Raji (cell line): Measurements from ENCODE around the gene UGGT2.

ENCODE experiments used
- POLR2A ChIP-seq: IDR thresholded peaks from 2 replicates; pipeline ENCODE4 v1.6.1; 2011; ENCODE audit warnings: low read depth, low read length, control low read depth; ENCODE audit not compliant: insufficient read depth

Gene UGGT2, protein sequence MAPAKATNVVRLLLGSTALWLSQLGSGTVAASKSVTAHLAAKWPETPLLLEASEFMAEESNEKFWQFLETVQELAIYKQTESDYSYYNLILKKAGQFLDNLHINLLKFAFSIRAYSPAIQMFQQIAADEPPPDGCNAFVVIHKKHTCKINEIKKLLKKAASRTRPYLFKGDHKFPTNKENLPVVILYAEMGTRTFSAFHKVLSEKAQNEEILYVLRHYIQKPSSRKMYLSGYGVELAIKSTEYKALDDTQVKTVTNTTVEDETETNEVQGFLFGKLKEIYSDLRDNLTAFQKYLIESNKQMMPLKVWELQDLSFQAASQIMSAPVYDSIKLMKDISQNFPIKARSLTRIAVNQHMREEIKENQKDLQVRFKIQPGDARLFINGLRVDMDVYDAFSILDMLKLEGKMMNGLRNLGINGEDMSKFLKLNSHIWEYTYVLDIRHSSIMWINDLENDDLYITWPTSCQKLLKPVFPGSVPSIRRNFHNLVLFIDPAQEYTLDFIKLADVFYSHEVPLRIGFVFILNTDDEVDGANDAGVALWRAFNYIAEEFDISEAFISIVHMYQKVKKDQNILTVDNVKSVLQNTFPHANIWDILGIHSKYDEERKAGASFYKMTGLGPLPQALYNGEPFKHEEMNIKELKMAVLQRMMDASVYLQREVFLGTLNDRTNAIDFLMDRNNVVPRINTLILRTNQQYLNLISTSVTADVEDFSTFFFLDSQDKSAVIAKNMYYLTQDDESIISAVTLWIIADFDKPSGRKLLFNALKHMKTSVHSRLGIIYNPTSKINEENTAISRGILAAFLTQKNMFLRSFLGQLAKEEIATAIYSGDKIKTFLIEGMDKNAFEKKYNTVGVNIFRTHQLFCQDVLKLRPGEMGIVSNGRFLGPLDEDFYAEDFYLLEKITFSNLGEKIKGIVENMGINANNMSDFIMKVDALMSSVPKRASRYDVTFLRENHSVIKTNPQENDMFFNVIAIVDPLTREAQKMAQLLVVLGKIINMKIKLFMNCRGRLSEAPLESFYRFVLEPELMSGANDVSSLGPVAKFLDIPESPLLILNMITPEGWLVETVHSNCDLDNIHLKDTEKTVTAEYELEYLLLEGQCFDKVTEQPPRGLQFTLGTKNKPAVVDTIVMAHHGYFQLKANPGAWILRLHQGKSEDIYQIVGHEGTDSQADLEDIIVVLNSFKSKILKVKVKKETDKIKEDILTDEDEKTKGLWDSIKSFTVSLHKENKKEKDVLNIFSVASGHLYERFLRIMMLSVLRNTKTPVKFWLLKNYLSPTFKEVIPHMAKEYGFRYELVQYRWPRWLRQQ (N-terminal part only)

DNA sequence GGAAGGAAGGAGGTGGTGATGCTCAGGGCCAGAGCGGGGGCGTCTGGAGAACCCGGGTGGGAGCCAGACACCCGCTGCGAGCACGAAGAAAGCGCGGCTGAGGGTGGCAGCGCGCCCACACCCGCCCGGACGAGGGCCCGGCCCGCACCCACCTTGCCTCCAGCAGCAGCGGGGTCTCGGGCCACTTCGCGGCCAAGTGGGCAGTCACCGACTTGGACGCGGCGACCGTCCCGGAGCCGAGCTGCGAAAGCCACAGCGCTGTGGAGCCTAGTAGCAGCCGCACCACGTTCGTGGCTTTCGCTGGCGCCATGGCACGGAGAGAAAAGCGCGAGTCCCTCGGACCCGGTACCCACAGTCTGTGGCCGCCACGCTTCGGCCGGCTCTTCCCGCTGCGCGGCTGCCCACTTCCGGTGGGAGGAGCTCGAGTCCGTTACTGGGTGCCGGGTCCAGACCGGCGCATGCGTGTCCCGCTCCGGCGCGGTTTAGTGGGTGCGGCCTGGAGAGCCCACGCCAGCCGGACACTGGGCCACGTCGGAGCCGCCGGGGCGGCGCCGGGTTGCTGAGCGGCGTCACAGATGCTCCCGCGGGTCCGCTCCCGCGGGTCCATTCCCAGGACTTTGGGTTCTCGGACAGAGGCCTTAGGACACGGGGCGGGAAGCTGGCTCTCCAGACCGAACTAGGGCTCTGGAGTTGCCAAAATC lies at the start of gene UGGT2:
UGGT2 (minus strand) TSS at position 399 of the 701 bp plus-strand sequence; CDS start at position 310, 89 bp downstream.
- TF ChIP-seq POLR2A = no peak

DNA sequence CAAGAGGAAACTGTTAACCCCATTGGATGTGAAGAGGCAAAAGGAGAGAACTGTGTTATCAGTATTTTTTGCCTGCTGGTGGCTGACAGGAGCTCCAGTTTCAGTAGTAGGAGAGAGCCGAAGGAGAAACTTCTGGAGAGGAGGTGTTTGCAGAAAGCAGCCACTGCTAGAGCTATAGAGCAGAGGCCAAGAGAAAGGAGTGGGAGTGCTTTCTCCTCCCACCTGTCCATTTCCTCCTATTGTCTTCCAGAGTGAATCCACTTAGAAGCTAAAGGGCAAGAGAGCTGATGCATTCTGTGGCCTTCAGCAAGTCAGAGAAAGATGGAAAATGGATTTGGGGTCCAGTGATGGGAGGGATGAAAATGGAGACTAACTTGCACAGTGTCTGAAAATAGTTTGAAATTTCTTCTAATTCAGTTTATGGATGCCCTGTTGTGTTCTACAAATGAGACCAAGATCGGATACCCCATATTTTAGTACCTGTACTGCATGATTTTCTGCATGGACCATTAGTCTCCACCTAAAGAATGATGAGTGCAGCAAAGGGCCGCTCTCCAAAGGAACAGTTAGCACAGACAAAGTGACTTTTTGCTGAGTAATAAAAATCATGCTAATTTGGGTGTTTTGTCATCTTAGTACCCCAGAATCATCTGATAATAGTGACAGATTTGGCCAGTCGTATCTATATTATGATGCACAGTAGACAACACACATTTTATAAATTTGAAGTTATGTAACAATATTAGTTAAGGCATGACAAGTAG lies 47.4 kb upstream of the UGGT2 start:
- TF ChIP-seq POLR2A = no peak

DNA sequence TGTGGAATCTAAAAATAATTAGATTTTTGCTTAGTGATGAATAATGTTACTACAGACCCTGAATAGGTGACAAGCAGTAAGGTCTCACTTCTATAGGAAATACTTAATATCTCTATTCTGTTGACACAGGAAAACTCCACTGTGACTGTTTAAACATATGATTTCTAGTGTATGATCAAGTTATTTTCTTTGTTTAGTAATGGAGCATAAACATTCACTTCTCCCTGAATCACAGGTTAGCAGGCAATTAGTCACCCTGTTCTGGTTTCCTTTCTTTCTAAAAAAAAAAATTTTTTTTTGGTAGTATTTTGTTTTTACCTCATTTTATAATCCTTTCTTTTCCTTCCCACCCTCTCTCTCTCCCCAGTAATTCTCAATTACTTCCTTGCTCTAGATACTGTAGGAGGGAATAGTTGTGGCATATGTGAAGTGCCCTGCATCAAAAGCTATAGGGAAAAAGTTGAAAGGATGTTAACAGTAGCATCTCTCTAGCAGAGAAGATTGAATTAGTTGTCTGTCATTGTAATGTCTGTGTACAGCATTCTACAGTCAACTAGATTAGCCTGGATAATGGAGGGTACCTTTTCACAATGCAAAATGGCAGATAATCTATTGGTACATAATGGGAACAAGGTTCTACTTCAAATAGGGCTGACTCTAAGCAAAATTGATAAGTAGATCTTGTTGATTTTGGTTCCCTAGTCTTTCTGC lies 40.2 kb upstream of the UGGT2 start:
- no peak for TF ChIP-seq POLR2A

DNA sequence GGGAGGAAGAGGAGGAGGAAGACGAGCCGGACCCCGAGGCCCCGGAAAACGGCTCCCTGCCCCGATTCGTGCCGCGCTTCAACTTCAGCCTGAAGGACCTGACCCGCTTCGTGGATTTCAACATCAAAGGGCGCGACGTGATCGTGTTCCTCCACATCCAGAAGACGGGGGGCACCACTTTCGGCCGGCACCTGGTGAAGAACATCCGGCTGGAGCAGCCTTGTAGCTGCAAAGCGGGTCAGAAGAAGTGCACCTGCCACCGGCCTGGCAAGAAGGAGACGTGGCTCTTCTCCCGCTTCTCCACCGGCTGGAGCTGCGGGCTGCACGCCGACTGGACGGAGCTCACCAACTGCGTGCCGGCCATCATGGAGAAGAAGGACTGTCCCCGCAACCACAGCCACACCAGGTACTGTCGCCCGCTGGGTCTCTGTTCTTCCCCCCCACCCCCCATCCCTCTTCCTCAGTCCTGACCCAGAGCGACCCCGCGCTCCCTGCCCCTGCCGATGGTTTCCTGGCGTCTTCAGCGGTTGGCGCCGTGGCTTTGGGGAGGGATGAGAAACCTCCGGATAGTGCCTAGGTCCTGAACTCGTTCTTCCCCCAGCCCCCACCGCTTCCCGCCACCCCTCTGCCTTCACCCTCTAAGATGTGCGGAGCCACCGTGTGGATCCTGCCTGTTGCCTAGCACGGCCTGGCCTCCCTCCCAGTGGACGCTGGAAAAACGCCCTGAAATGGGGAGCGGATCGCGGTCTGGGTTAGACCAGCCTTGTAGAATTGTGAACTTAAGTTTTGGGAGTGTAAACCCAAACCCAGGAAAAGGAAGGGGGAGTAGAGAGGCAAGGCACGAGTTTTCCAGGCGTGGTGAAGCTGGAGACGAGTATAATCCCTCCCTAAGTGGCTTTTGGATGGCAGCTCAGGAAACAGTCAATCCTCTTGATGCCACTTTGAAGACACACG lies 38.2 kb upstream of the UGGT2 start:
- no peak for TF ChIP-seq POLR2A

DNA sequence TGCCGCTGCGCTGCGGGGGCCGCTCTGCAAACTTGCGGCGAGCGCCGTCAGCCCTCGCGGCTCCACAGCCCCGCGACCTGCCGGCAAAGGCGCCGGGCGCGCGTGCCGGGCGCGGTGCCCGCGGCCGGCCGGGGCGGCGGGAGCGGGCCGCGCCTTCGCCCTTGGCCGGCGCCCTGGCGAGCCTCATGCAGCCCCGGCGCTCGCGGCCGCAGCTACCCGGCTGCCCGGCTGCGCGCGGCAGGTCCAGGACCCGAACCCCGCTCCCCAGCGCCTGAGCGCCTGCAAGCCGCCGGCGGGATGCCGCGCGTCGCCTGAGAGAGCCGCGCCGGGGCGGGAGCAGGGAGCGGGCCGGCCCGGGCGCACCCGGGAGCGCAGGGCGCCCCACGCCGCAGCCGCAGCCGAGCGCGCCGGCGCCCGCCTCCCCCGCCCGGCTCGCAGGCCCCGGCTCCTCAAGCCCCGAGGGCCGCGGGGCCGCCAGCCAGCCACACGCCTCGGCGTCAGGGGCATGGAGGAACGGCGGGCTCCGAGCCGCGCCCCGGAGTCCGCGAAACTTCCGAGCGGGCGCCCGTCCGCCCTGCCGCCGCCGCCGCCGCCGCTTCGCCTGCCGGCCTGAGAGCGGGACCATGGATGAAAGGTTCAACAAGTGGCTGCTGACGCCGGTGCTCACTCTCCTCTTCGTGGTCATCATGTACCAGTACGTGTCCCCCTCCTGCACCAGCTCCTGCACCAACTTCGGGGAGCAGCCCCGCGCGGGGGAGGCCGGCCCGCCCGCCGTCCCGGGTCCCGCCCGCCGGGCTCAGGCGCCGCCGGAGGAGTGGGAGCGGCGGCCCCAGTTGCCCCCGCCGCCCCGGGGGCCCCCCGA lies 37.3 kb upstream of the UGGT2 start:
- TF ChIP-seq POLR2A = no peak

DNA sequence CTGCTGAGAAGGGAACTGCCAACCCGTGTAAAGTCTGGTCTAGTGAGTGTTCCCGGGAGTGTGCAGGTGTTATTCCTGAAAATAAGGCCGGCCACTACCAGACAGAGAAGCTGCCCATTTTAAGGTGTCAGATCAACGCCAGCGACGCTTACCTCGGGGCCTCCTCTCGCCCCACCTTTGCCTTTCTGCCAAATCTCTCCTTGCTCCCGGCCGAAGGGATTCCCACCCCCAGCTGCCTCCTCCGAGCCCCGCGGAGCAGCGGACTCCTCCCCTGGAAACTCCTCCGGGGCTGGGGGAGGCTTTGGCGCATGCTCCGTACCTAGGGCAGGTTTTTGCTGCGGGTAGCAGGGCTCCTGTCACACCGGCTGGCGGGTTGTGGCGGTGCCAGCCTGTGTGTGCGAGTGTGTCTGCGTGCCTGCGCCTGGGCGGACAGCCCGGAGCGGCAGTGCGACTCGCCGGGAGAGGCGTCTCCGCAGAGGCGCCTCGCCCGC lies 36.6 kb upstream of the UGGT2 start, which contains the start of gene HS6ST3:
HS6ST3 (plus strand) TSS at position 359 of the 491 bp plus-strand sequence.
- TF ChIP-seq POLR2A = no peak

DNA sequence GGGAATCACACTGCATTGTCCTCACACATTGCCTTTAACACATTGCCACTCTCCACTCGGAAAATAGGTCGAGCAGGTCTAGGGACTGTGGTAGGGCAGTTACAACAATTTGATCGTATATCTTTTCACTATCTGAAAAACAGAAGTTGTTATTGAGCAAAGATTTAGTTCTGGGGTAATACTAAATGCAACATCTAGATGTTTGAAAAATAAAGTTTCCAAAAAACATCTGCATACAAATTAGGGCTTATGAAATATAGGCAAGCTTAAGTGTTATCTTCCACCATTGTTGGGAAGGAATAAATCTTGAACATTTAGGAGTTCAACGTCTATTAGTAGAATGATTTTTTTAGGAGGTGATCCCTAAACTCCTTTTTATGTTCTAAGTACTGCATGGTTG lies 35.9 kb upstream of the UGGT2 start:
- no peak for TF ChIP-seq POLR2A

DNA sequence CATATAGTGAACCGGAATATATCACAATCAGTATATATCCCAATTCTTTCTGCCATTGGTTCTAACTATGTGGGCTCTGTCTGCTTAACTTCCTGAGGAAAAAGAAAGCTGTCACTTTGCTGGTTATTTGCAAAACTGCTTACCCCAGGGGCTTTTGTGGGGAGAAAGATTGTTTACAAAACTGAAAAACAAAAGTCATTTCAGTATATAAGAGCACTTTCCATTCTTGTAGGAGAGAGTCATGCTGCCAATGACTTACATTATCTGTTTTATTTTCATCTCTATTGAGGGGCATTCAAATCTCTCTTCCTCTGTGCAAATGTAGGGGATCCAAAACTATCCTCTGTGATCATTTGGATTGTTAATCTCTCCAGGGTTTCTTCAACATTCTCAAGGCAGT lies 33.5 kb upstream of the UGGT2 start:
- TF ChIP-seq POLR2A = no peak

DNA sequence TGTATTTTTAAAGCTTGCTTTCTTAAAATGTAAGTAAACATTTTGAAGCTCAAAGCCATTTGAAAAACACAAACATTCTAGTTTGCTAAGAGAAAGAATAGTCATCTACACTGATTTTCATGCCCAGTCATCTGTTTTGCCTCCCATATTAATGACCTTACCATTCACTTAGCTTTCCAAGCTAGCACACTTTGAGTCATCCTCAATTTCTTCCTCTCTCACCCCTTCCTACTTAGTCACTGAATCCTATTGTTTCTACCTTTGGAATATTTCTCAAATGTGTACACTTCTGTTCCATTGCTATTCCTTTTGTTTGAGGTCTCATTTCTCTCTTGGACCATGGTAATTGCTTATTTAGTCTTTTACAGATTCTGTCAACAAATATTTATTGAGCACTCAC lies 29.4 kb upstream of the UGGT2 start:
- no peak for TF ChIP-seq POLR2A

DNA sequence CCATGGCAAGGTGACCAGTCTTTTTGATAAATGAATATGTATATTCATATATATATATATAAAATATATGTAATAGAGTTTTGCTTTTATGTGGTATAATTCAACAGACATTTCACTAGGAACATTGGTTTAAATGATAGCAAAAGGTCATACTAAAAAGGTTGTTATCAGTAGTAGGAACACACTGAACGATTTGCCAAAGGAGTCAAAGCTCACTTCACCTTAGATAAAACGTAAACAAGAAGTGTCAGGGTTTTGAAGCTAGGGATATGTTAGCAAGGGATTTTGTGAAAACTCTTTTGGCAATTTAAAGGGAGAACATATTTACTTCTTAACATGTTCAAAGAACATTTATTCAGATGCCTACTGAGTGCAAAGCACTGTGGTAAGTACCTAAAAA lies 28.7 kb upstream of the UGGT2 start:
- no peak for TF ChIP-seq POLR2A

DNA sequence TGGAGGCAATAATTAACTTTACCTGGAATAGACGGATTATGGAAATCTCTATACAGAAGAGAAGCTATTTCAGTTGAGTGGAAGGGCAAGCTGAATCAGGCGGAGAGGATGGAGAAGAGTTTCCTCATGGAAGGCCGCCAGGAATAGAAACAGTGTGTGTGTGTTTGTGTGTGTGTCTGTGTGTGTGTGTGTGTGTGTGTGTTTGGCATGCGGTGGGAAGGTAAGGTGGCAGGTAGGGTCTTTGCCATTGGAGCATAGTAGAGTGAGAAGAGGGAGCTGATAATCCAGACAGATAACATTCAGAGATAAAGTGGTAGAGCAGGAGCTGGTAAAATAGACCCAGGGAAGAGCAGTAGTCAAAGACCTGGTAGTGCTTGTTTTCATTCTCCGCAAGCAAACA lies 27.5 kb upstream of the UGGT2 start:
- TF ChIP-seq POLR2A = no peak
